ENCODE data around the gene ARHGDIB. TPM values are rescaled to one million over a fixed set of nuclear protein-coding genes. Genes with fewer than 3 reads are reported as not detected.

The ARHGDIB gene
- total RNA-seq, 1 donor from 2014 or later = 136 TPM

GRCh38 chr12:14931791-14932560 lies 29.4 kb downstream of the ARHGDIB start:
- DNase-seq (ENCODE audit: low spot score) = no peak

- DNase-seq (ENCODE audit: low spot score) = no peak
Measured at GRCh38 chr12:14931359-14931758, 30.0 kb downstream of the ARHGDIB start.

- DNase-seq (ENCODE audit: low spot score) = no peak
Measured at GRCh38 chr12:14930299-14930698, 31.1 kb downstream of the ARHGDIB start.

- no peak for DNase-seq (ENCODE audit: low spot score)
Measured at GRCh38 chr12:14928931-14929330, 32.5 kb downstream of the ARHGDIB start.

GRCh38 chr12:14927267-14927666 lies 34.1 kb downstream of the ARHGDIB start:
- DNase-seq (ENCODE audit: low spot score) = no peak

GRCh38 chr12:14924541-14924940 lies 36.9 kb downstream of the ARHGDIB start:
- DNase-seq (ENCODE audit: low spot score) = no peak

- DNase-seq (ENCODE audit: low spot score) = no peak
Measured at GRCh38 chr12:14923944-14924343, 37.5 kb downstream of the ARHGDIB start.

GRCh38 chr12:14921218-14921617 lies 40.2 kb downstream of the ARHGDIB start:
- DNase-seq (ENCODE audit: low spot score) = no peak

- DNase-seq (ENCODE audit: low spot score) = no peak
Measured at GRCh38 chr12:14920475-14921126, 40.8 kb downstream of the ARHGDIB start.

- no peak for DNase-seq (ENCODE audit: low spot score)
Measured at GRCh38 chr12:14919455-14919854, 41.9 kb downstream of the ARHGDIB start.

- DNase-seq (ENCODE audit: low spot score) = no peak
Measured at GRCh38 chr12:14915736-14916135, 45.7 kb downstream of the ARHGDIB start.

- no peak for DNase-seq (ENCODE audit: low spot score)
Measured at GRCh38 chr12:14913381-14913781, 48.0 kb downstream of the ARHGDIB start.

- DNase-seq (ENCODE audit: low spot score) = no peak
Measured at GRCh38 chr12:14911131-14911530, 50.3 kb downstream of the ARHGDIB start.

- no peak for DNase-seq (ENCODE audit: low spot score)
Measured at GRCh38 chr12:14910090-14910915, 51.1 kb downstream of the ARHGDIB start.

- no peak for DNase-seq (ENCODE audit: low spot score)
Measured at GRCh38 chr12:14907953-14908352, 53.4 kb downstream of the ARHGDIB start.

- DNase-seq (ENCODE audit: low spot score) = no peak
Measured at GRCh38 chr12:14906114-14906513, 55.3 kb downstream of the ARHGDIB start.

GRCh38 chr12:14905269-14906004 lies 56.0 kb downstream of the ARHGDIB start:
- DNase-seq (ENCODE audit: low spot score) = no peak

- no peak for DNase-seq (ENCODE audit: low spot score)
Measured at GRCh38 chr12:14904854-14905253, 56.5 kb downstream of the ARHGDIB start.

- no peak for DNase-seq (ENCODE audit: low spot score)
Measured at GRCh38 chr12:14903386-14904098, 57.9 kb downstream of the ARHGDIB start.

GRCh38 chr12:14902465-14902864 lies 58.9 kb downstream of the ARHGDIB start:
- no peak for DNase-seq (ENCODE audit: low spot score)

GRCh38 chr12:14901228-14901562 lies 60.2 kb downstream of the ARHGDIB start:
- DNase-seq (ENCODE audit: low spot score) = no peak

All from mesenteric fat pad (tissue), 1 donor.